Gastrocnemius medialis (tissue), 4 donors: Measurements from ENCODE around the gene RTTN.

Experiments used
- CTCF ChIP-seq, 5 experiments: fragments of 450-650 bp in 3 of 5; fragments of 200-600 bp in 2 of 5; sonication (generic) in 2 of 5; IDR thresholded peaks in 4 of 5; conservative IDR thresholded peaks in 1 of 5; 1 replicate in 4 of 5; 2 replicates in 1 of 5; pipeline ENCODE4 v1.5.1; 2016 to 2019; ENCODE audit warnings: antibody characterized with exemption in 5 of 5, mild to moderate bottlenecking in 3 of 5, moderate library complexity in 3 of 5
- POLR2A ChIP-seq, 2 donors: fragments of 450-650 bp; IDR thresholded peaks; one replicate each; pipeline ENCODE4 v1.6.1; 2017; ENCODE audit warnings: antibody characterized with exemption in 2 of 2, mild to moderate bottlenecking in 2 of 2, moderate library complexity in 2 of 2

GRCh38 chr18:70142001-70142400, 63.5 kb downstream of the RTTN start:
- TF ChIP-seq CTCF (IDR thresholded peaks at IDR 0.05 in 4 of 5, conservative IDR thresholded peaks at IDR 0.05 in 1 of 5) (no peak), POLR2A (IDR thresholded peaks at IDR 0.05) (no peak)
